HAP-1 (cell line): ENCODE data around the gene AMOTL1.
A peak's percentile ranks its signal among the peaks of the same experiment; 100 is the strongest.

Source experiments
- DNase-seq, 2 experiments: peaks; one replicate each; pipeline ENCODE4 v3.0.0-alpha.2; 2016 to 2020; ENCODE audit warnings: low spot score in 2 of 2
- H3K27me3 ChIP-seq: fragments of 250-450 bp; sonication (Bioruptor Pico); 2 replicates; pipeline ENCODE4 v1.5.1; 2020; ENCODE audit warnings: low read depth, mild to moderate bottlenecking, moderate library complexity
- H3K36me3 ChIP-seq: fragments of 250-450 bp; sonication (Bioruptor Pico); replicated peaks from 2 replicates; pipeline ENCODE4 v1.5.1; 2020; ENCODE audit warnings: mild to moderate bottlenecking
- H3K4me1 ChIP-seq: fragments of 250-450 bp; sonication (Bioruptor Pico); 2 replicates; pipeline ENCODE4 v1.5.1; 2020; ENCODE audit warnings: mild to moderate bottlenecking
- H3K4me3 ChIP-seq: fragments of 250-450 bp; sonication (Bioruptor Pico); 2 replicates; pipeline ENCODE4 v1.5.1; 2020; ENCODE audit warnings: mild to moderate bottlenecking, moderate library complexity
- H3K9me3 ChIP-seq: fragments of 250-450 bp; sonication (Bioruptor Pico); 2 replicates; pipeline ENCODE4 v1.5.1; 2020; ENCODE audit warnings: mild to moderate bottlenecking, moderate library complexity
- in situ Hi-C: fragments of 300-500 bp; cut with MboI; formaldehyde crosslinking; loops from 3 replicates; pipeline ENCODE4 v1.14.3; 2020; ENCODE audit warnings: low sequenced_read_pairs, inconsistent platforms, mixed read lengths

The AMOTL1 gene

GRCh38 chr11:94734563-94735275, 33.4 kb upstream of the AMOTL1 start:
- Histone ChIP-seq H3K4me3 (no peak overlapping the region), H3K36me3 (no peaks in the 10 kb centered on the region), H3K9me3 (no peaks in the 10 kb centered on the region), H3K27me3 (no peaks in the 10 kb centered on the region; the same call in 1 of the 2 replicates), H3K4me1 (no peaks in the 10 kb centered on the region)
- in situ Hi-C loops, result no loop called here
- no peak for DNase-seq

- Histone ChIP-seq H3K27me3 (no peaks in the 10 kb centered on the region; the same call in 1 of the 2 replicates), H3K36me3 (no peaks in the 10 kb centered on the region), H3K4me1 (no peaks in the 10 kb centered on the region), H3K4me3 (no peak overlapping the region), H3K9me3 (no peaks in the 10 kb centered on the region)
- DNase-seq, result no peak
- in situ Hi-C loops, result no loop called here
Observed at GRCh38 chr11:94735907-94736306, 32.2 kb upstream of the AMOTL1 start.

- H3K9me3 ChIP-seq, result no peaks in the 10 kb centered on the region
- H3K4me1 ChIP-seq, result no peaks in the 10 kb centered on the region
- no peak overlapping the region for H3K4me3 ChIP-seq
- no peak for DNase-seq
- no peaks in the 10 kb centered on the region for H3K36me3 ChIP-seq
- H3K27me3 ChIP-seq, result no peaks in the 10 kb centered on the region; the same call in 1 of the 2 replicates
- in situ Hi-C loops, result no loop called here
Observed at GRCh38 chr11:94737171-94737611, 31.0 kb upstream of the AMOTL1 start.

- Histone ChIP-seq H3K9me3 (no peaks in the 10 kb centered on the region), H3K4me3 (no peak overlapping the region), H3K4me1 (no peaks in the 10 kb centered on the region), H3K36me3 (no peaks in the 10 kb centered on the region), H3K27me3 (no peaks in the 10 kb centered on the region; the same call in 1 of the 2 replicates)
- DNase-seq, result no peak
- in situ Hi-C loops, result no loop called here
Observed at GRCh38 chr11:94738746-94739145, 29.4 kb upstream of the AMOTL1 start.

GRCh38 chr11:94739331-94739730, 28.8 kb upstream of the AMOTL1 start:
- in situ Hi-C loops, result no loop called here

GRCh38 chr11:94740083-94741021, 27.8 kb upstream of the AMOTL1 start:
- H3K4me1 ChIP-seq, result no peaks in the 10 kb centered on the region
- H3K36me3 ChIP-seq, result no peaks in the 10 kb centered on the region
- peak in 1 of 2 experiments; percentile 71 for DNase-seq
- peak overlapping the region; percentile 37 for H3K4me3 ChIP-seq
- H3K9me3 ChIP-seq, result no peaks in the 10 kb centered on the region
- no peaks in the 10 kb centered on the region for H3K27me3 ChIP-seq
- in situ Hi-C loops, result no loop called here

More at GRCh38 chr11:94739331-94739730, 28.8 kb upstream of the AMOTL1 start:
- DNase-seq, result no peak
- no peak overlapping the region for H3K4me3 ChIP-seq
- no peaks in the 10 kb centered on the region for H3K9me3 ChIP-seq
- H3K4me1 ChIP-seq, result no peaks in the 10 kb centered on the region
- H3K36me3 ChIP-seq, result no peaks in the 10 kb centered on the region
- no peaks in the 10 kb centered on the region for H3K27me3 ChIP-seq

- H3K4me3 ChIP-seq, result peak overlapping the region; percentile 37
Observed at GRCh38 chr11:94741022-94741679, 27.0 kb upstream of the AMOTL1 start.

GRCh38 chr11:94742665-94743064, 25.5 kb upstream of the AMOTL1 start:
- no peaks in the 10 kb centered on the region for H3K36me3 ChIP-seq
- in situ Hi-C loops, result no loop called here
- no peaks in the 10 kb centered on the region for H3K27me3 ChIP-seq
- DNase-seq, result no peak
- H3K4me1 ChIP-seq, result no peaks in the 10 kb centered on the region
- H3K9me3 ChIP-seq, result no peaks in the 10 kb centered on the region
- no peak overlapping the region for H3K4me3 ChIP-seq

More at GRCh38 chr11:94741022-94741679, 27.0 kb upstream of the AMOTL1 start:
- DNase-seq, result peak; percentile 48 to 72
- in situ Hi-C loops, result no loop called here
- no peaks in the 10 kb centered on the region for H3K27me3 ChIP-seq
- no peaks in the 10 kb centered on the region for H3K9me3 ChIP-seq
- no peaks in the 10 kb centered on the region for H3K36me3 ChIP-seq
- no peaks in the 10 kb centered on the region for H3K4me1 ChIP-seq

GRCh38 chr11:94746721-94747120, 21.4 kb upstream of the AMOTL1 start:
- no peak overlapping the region for H3K4me3 ChIP-seq
- in situ Hi-C loops, result no loop called here
- H3K9me3 ChIP-seq, result no peaks in the 10 kb centered on the region
- no peak for DNase-seq
- no peaks in the 10 kb centered on the region for H3K27me3 ChIP-seq
- no peaks in the 10 kb centered on the region for H3K36me3 ChIP-seq
- no peaks in the 10 kb centered on the region for H3K4me1 ChIP-seq

- Histone ChIP-seq H3K36me3 (no peaks in the 10 kb centered on the region), H3K9me3 (no peaks in the 10 kb centered on the region), H3K4me3 (no peak overlapping the region), H3K4me1 (no peaks in the 10 kb centered on the region), H3K27me3 (no peaks in the 10 kb centered on the region)
- no peak for DNase-seq
- in situ Hi-C loops, result no loop called here
Observed at GRCh38 chr11:94747146-94747545, 21.0 kb upstream of the AMOTL1 start.

GRCh38 chr11:94747601-94748041, 20.5 kb upstream of the AMOTL1 start:
- no peaks in the 10 kb centered on the region for H3K36me3 ChIP-seq
- H3K4me1 ChIP-seq, result no peaks in the 10 kb centered on the region
- DNase-seq, result no peak
- no peaks in the 10 kb centered on the region for H3K9me3 ChIP-seq
- no peaks in the 10 kb centered on the region for H3K27me3 ChIP-seq
- in situ Hi-C loops, result no loop called here
- no peak overlapping the region for H3K4me3 ChIP-seq

- Histone ChIP-seq H3K36me3 (no peaks in the 10 kb centered on the region), H3K4me1 (no peaks in the 10 kb centered on the region), H3K9me3 (no peaks in the 10 kb centered on the region), H3K4me3 (no peak overlapping the region), H3K27me3 (no peaks in the 10 kb centered on the region)
- in situ Hi-C loops, result no loop called here
- no peak for DNase-seq
Observed at GRCh38 chr11:94749369-94749768, 18.8 kb upstream of the AMOTL1 start.

GRCh38 chr11:94750319-94751217, 17.6 kb upstream of the AMOTL1 start:
- in situ Hi-C loops, result no loop called here
- Histone ChIP-seq H3K36me3 (no peaks in the 10 kb centered on the region), H3K4me3 (no peak overlapping the region), H3K9me3 (no peaks in the 10 kb centered on the region), H3K27me3 (no peaks in the 10 kb centered on the region), H3K4me1 (no peaks in the 10 kb centered on the region)
- no peak for DNase-seq
